Thyroid gland (tissue), 4 donors: ENCODE data around the gene NUP93. TPM values are rescaled to one million over a fixed set of nuclear protein-coding genes. Genes with fewer than 3 reads are reported as not detected.
A peak's percentile ranks its signal among the peaks of the same experiment; 100 is the strongest.

Source experiments
- DNase-seq, 2 donors: peaks; one replicate each; pipeline ENCODE4 v3.0.0-alpha.2; 2019
- H3K27ac ChIP-seq, 3 donors: fragments of 200-600 bp; sonication (generic); 1 replicate in 2 of 3; 2 replicates in 1 of 3; pipeline ENCODE4 v1.5.1; 2016 to 2019; ENCODE audit warnings: mild to moderate bottlenecking in 1 of 3, moderate library complexity in 1 of 3
- H3K27me3 ChIP-seq: fragments of 200-600 bp; sonication (generic); one replicate; pipeline ENCODE4 v1.5.1; 2019
- H3K36me3 ChIP-seq, 2 donors: fragments of 200-600 bp; sonication (generic); one replicate each; pipeline ENCODE4 v1.5.1; 2016 to 2019
- H3K4me1 ChIP-seq, 2 donors: fragments of 200-600 bp; sonication (generic); one replicate each; pipeline ENCODE4 v1.5.1; 2017 to 2019
- H3K4me3 ChIP-seq, 3 donors: fragments of 200-600 bp; sonication (generic); replicated peaks in 1 of 3; 1 replicate in 2 of 3; 2 replicates in 1 of 3; pipeline ENCODE4 v1.5.1; 2016; ENCODE audit warnings: mild to moderate bottlenecking in 1 of 3
- H3K9me3 ChIP-seq: fragments of 200-600 bp; sonication (generic); one replicate; pipeline ENCODE4 v1.5.1; 2017
- CTCF ChIP-seq, 6 experiments: fragments of 200-600 bp in 3 of 6; fragments of 450-650 bp in 3 of 6; sonication (generic) in 3 of 6; IDR thresholded peaks; one replicate each; pipeline ENCODE4 v1.5.1; 2016 to 2019; ENCODE audit warnings: antibody characterized with exemption in 6 of 6, mild to moderate bottlenecking in 2 of 6, inconsistent platforms in 1 of 6, moderate library complexity in 1 of 6
- POLR2A ChIP-seq, 2 donors: fragments of 450-650 bp; IDR thresholded peaks; one replicate each; pipeline ENCODE4 v1.6.1; 2017; ENCODE audit warnings: antibody characterized with exemption in 2 of 2, mild to moderate bottlenecking in 2 of 2, moderate library complexity in 1 of 2
- WGBS, 2 donors: methylation state at CpG; one replicate each; pipeline ENCODE4 v1.1.5; 2017; 5-methylcytosine and 5-hydroxymethylcytosine counted together
- intact Hi-C: fragments of 100-400 bp; cut with DNase I; formaldehyde crosslinking; loops from one replicate; pipeline ENCODE4 v1.15.1; 2023
- total RNA-seq, 4 donors: library from RNA; depleted of rRNA; stranded (reverse); fragments of >200 nt; gene quantifications; one replicate each; pipeline ENCODE4 v1.2.3, GENCODE V29; 2016

The NUP93 gene
- total RNA-seq, 4 donors from 2014 or later = 70.1 to 150 (median 97.4) TPM

- no peak overlapping the region for H3K4me3 ChIP-seq
- H3K36me3 ChIP-seq = peaks cover 0 to 15% of the 10 kb centered on the region in 2 donors
- H3K27me3 ChIP-seq = no peaks in the 10 kb centered on the region
- H3K27ac ChIP-seq = peak overlapping the region in 2 of 3 donors; percentile 8 to 26
- peaks cover 31 to 33% of the 10 kb centered on the region in 2 donors for H3K4me1 ChIP-seq
- peak; percentile 61 to 63 for DNase-seq
- TF ChIP-seq POLR2A (IDR thresholded peaks at IDR 0.05) (no peak), CTCF (IDR thresholded peaks at IDR 0.05) (no peak)
- H3K9me3 ChIP-seq = no peaks in the 10 kb centered on the region
- intact Hi-C loops = no loop called here
Observed at GRCh38 chr16:56817056-56817455, 87.1 kb downstream of the NUP93 start.

GRCh38 chr16:56817938-56818337 is 88.0 kb downstream of the NUP93 start:
- Histone ChIP-seq H3K27ac (no peak overlapping the region), H3K9me3 (no peaks in the 10 kb centered on the region), H3K36me3 (peaks cover 0 to 20% of the 10 kb centered on the region in 2 donors), H3K4me3 (no peak overlapping the region), H3K27me3 (no peaks in the 10 kb centered on the region), H3K4me1 (peaks cover 24 to 26% of the 10 kb centered on the region in 2 donors)
- whole genome bisulfite sequencing, 2 donors = 97 to 100% methylated on average over 1 of the region's 1 CpG
- intact Hi-C loops = no loop called here
- no peak for DNase-seq
- TF ChIP-seq POLR2A (IDR thresholded peaks at IDR 0.05) = no peak
- no peak for TF ChIP-seq CTCF (IDR thresholded peaks at IDR 0.05)

- TF ChIP-seq CTCF (IDR thresholded peaks at IDR 0.05) (no peak), POLR2A (IDR thresholded peaks at IDR 0.05) (no peak)
- no peak overlapping the region for H3K4me3 ChIP-seq
- H3K27me3 ChIP-seq = no peaks in the 10 kb centered on the region
- intact Hi-C loops = no loop called here
- H3K36me3 ChIP-seq = peaks cover 4 to 27% of the 10 kb centered on the region in 2 donors
- no peak overlapping the region for H3K27ac ChIP-seq
- DNase-seq = no peak
- H3K9me3 ChIP-seq = no peaks in the 10 kb centered on the region
- 93 to 98% methylated on average over 12 of the region's 12 CpGs for WGBS, 2 donors
- H3K4me1 ChIP-seq = no peaks in the 10 kb centered on the region
Observed at GRCh38 chr16:56823081-56823733, 93.3 kb downstream of the NUP93 start.

- peaks cover 4 to 26% of the 10 kb centered on the region in 2 donors for H3K36me3 ChIP-seq
- intact Hi-C loops = no loop called here
- TF ChIP-seq CTCF (IDR thresholded peaks at IDR 0.05) = peak in 4 of 6 experiments; percentile 28 to 54 (median 40)
- TF ChIP-seq POLR2A (IDR thresholded peaks at IDR 0.05) = no peak
- 51 to 55% methylated on average over 3 of the region's 3 CpGs for WGBS, 2 donors
- no peak overlapping the region for H3K4me3 ChIP-seq
- no peaks in the 10 kb centered on the region for H3K27me3 ChIP-seq
- no peaks in the 10 kb centered on the region for H3K4me1 ChIP-seq
- DNase-seq = peak; percentile 64 to 74
- H3K9me3 ChIP-seq = no peaks in the 10 kb centered on the region
- H3K27ac ChIP-seq = peak overlapping the region in 1 of 3 donors; percentile 50
Observed at GRCh38 chr16:56824331-56824730, 94.4 kb downstream of the NUP93 start.

- intact Hi-C loops = no loop called here
- no peaks in the 10 kb centered on the region for H3K4me1 ChIP-seq
- H3K27ac ChIP-seq = peak overlapping the region in 1 of 3 donors; percentile 50
- 95 to 98% methylated on average over 3 of the region's 3 CpGs for WGBS, 2 donors
- no peaks in the 10 kb centered on the region for H3K9me3 ChIP-seq
- no peak overlapping the region for H3K4me3 ChIP-seq
- no peak for DNase-seq
- peaks cover 4 to 21% of the 10 kb centered on the region in 2 donors for H3K36me3 ChIP-seq
- TF ChIP-seq POLR2A (IDR thresholded peaks at IDR 0.05) = no peak
- no peak for TF ChIP-seq CTCF (IDR thresholded peaks at IDR 0.05)
- H3K27me3 ChIP-seq = no peaks in the 10 kb centered on the region
Observed at GRCh38 chr16:56824804-56825203, 94.9 kb downstream of the NUP93 start.
